NCI-H524 (cell line): ENCODE measurements around the gene RAB36.
"Not testable (repeated sequence)": the region's sequence is repeated elsewhere in the genome, so short reads cannot be mapped to it uniquely, and the experiment has no call there.

Source experiments
- DNase-seq, 2 experiments: peaks; one replicate each; lab custom pipeline; 2025; lab: John Stamatoyannopoulos, UW

Gene RAB36

DNA sequence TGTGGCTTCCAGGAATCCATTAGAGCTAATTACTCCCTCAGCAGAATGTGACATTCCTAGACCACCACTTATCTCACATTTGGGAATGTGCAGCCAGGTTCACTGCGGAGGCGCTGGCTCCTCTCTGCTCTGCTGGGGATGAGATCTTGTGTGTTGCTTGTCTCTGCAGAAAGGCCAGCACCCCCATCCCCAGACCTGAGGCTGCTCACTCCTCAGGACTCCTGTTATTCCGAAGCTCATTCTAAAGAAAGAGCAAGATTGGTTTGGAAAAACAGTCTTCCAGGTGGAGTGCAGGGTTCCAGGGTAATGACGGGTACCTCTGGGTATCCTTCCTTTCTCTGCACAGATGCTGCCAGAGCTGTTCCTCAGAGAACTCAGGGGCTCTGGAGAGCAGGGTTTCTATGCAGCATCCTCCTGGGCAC, 24.3 kb upstream of the RAB36 start:
- no peak for DNase-seq

DNA sequence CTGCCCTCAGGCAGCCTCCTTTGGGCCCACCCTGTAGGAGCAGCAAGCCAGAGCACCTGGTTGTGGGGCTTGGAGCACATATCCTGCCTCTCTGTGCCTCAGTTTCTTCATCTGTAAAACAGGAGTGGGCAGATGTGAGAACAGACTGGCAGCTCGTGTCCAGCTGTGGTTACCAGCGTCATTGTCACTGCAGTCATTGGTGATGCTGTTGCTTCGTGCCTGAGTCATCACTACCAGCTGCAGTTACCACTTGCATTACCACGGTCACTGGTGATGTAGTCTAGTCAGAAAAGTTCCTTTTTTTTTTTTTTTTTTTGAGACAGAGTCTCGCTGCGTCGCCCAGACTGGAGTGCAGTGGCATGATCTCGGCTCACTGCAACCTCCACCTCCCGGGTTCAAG, 23.9 kb upstream of the RAB36 start:
- DNase-seq, result no peak

DNA sequence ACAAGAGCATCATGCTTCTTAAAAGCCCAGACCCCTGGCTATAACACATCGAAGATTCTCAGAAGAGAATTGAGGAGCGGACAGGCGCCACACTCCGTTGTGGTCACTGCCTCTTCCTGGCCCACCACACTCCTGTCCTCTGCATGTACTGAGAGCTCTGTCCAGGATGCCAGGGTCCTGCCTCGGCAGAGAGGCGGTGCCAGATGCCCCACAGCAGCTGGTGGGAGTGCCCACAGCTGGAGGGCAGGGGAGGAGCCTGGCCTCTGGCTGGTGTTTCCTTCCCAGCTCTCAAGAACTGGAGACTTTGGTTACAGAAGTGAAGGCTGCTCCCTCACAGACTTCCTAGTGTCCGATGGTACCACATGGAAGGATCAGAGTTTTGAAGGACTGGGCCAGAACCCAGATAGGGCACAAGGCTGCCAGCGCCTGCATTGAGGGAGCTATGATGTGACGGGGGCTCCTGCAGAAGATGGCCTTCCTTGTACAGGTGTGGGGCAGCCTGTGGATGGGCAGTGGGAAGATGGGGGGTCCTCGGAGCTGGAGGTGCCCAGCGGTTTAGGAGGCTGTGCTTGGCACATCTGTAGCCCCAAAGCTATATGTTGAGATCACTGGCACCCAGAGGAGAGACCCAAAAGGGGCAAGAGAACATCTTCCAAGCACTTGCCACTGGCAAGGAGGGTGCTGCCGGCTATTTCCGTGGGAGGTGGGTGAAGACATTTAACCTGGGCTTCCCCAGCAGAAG, 22.9 kb upstream of the RAB36 start:
- no peak for DNase-seq

DNA sequence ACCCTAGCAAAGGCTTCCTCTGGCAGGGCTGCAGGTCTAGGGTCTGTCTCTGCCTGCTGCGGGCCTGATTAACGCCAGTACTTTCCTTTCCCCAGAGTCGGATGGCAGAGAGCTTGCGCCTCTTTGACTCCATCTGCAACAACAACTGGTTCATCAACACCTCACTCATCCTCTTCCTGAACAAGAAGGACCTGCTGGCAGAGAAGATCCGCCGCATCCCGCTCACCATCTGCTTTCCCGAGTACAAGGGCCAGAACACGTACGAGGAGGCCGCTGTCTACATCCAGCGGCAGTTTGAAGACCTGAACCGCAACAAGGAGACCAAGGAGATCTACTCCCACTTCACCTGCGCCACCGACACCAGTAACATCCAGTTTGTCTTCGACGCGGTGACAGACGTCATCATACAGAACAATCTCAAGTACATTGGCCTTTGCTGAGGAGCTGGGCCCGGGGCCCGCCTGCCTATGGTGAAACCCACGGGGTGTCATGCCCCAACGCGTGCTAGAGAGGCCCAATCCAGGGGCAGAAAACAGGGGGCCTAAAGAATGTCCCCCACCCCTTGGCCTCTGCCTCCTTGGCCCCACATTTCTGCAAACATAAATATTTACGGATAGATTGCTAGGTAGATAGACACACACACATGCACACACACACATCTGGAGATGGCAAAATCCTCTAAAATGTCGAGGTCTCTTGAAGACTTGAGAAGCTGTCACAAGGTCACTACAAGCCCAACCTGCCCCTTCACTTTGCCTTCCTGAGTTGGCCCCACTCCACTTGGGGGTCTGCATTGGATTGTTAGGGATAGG, 22.1 kb upstream of the RAB36 start:
- DNase-seq, result peak; percentile 58 to 84

- DNase-seq, result no peak
Measured at GRCh38 chr22:23123804-23124254, 21.4 kb upstream of the RAB36 start.

GRCh38 chr22:23124611-23125511, 20.4 kb upstream of the RAB36 start:
- no peak for DNase-seq

- no peak for DNase-seq
Measured at GRCh38 chr22:23125512-23126103, 19.7 kb upstream of the RAB36 start.

DNA sequence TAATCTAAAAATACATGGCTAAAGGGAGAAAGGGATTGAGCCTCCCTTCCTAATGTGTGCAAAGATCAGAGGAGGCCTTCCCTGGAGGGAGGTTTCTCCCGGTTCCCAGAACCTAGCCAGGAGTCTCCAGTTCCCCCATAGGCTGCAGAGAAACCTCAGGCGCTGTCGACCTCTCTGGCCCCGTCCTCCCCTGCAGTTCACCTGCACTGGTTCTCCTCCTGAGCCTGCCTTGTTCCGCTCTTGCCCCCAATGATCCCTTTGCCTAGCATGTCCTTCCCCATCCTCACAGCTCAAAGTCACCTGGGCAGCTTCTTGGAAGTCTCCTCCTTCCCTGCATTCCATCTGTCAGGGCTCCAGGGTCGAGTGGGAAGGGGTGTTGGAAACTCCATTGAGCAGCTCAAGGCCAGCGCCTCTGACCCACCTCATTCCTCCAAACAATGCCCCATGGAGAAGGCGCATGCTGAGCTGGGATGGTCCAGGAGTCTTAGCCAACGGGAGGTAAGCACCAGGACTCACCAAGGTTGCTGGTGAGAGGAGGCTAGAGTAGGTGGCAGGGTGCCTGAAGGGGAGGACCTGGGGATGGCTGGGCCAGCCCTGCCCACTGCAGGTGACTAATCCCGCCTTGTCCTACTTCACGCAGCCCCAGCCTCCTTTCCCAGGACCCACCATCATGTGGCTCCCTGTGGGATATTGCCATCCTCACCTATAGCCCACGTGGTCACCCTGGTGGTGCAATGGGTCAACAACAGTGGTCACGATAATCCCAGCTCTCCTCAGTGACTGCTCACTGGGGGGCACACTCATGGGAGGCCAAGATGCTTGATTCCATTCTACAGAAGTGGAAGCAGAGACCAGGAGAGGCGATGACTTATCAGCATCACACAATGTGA, 18.9 kb upstream of the RAB36 start:
- DNase-seq, result no peak

DNA sequence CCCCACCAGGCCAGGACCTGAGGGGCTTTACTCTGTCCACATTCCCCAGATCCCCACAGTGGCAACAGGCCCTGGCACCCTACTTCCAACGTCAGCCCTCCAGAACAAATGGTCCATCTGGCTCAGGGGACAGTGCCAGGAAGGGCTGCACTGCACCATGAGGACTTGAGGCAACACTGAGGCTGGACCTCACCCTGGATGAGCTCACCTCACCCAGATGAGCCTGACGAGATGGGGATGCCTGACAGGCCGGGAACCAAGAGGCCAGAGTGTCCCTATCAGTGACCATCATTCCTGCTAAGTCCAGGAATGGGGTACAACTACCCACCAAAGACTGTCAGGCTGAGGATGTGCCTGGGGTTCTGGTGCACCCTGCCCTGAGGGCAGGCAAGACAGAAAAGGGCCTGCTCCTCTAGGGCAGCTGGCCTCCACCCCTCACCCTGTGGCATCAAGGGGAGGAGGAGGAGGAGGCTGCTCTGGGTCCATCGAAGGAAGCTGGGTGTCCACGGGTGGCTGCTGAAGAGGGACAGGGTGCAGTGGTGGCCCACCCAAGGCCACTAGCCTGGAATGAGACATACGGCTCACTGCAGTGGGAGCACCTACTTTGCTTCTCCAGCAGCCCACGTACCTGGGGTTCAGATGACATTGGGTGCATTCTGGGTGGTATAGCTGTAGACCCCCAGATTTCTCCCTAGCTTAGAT, 18.1 kb upstream of the RAB36 start:
- no peak for DNase-seq

GRCh38 chr22:23127788-23128187, 17.5 kb upstream of the RAB36 start:
- no peak for DNase-seq

- peak; percentile 96 to 99 for DNase-seq
Measured at GRCh38 chr22:23128269-23129108, 16.8 kb upstream of the RAB36 start.

DNA sequence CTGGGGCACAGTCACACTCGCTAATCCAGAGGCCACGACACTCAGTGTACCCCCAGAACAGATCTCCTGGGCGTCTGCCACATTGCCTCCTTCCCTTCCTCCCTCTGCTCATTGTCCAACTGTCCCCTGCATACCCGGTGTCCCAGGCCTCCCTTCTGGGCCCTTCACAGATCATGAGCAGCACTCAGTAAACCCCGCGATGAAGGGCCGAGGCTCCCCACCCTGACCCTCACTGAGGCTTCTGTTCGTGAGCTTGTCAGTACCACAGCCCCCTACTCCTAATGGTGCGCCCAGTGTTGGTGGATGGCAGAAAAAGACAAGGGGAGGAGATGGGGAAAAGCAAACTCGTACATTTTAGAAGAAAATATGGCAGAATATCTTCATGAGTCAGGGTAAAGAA, 16.1 kb upstream of the RAB36 start:
- DNase-seq, result no peak

DNA sequence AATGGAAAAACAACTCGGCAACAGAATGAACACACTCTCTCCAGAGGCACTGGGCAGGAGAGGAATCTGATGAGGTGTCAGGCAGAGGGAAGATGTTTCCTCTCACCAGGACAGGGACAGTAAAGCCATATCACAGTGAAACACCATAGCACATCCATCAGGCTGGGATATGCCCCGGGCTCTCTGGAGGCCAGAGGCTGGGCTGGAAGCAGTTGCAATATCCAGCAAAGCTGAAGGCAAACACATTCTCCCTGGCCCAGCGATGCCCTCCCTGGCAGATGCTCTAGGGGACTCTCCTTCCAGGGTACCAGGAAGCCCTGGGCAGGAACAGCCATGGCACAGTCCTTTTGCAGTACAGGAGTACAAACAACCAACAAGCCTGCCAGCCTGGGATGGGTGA, 14.6 kb upstream of the RAB36 start:
- DNase-seq, result no peak

DNA sequence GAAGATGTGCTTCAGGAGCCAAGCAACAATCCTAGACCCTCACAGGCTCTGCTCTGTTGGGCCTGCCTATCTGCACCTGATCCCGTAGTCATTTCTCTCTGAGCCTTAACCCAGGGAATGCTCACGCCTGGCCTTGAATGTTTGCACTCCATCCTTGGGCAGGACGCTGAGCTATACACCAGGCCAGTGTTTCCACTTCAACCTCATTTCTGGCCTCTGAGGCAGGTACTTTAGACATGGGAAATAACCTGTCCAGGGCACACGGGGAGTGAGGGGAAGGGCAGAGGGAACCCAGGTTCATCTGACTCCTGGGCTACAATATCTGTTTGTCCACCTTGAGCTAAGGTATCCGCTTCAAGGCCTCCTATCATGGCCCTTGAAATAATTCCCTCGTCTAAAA, 13.3 kb upstream of the RAB36 start:
- DNase-seq, result no peak

DNA sequence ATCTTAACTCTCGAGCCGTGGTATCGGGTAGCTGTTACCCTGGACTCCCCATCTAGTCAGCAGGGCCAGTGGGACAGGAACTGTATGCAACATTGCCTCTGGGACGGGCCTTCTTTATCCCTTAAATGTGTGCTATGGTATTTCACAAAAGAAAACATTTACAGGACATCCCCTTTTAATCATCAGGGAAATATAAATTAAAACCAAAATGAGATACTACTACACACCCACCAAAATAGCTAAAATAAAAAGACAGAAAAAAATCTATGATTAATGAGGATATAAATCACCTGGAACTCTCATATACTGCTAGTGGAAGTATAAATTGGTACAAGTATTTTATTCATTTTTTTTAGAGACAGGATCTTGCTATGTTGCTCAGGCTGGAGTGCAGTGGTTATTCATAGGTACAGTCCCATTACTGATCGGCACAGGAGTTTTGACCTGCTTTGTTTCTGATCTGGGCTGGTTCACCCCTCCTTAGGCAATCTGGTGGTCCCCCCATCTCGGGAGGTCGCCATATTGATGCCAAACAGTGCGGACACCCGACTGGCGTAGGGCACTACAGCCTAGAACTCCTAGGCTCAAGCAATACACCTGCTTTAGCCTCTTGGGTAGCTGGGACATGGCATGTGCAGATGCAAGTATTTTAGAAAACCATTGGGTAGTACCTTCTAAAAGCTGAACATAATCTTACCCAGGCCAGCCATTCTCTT, 12.7 kb upstream of the RAB36 start:
- no peak for DNase-seq

GRCh38 chr22:23133922-23134321, 11.4 kb upstream of the RAB36 start:
- no peak for DNase-seq

DNA sequence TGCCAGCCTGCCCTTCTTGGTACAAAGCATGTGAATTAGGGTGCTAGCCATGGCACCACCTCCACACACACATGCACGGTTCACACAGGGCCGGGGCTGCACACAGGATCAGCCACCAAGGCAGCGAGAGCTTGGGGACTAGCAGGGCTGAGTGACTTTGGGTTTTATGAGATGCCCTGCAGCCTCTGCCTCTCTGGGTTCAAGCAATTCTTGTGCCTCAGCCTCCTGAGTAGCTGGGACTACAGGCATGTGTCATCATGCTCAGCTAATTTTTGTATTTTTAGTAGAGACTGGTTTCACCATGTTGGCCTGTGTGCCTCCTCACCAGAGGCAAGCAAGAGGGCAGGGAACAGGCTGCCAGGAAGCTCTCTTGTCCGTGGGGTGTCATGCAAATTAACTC, 8.3 kb upstream of the RAB36 start:
- not testable (repeated sequence) for DNase-seq

- no peak for DNase-seq
Measured at GRCh38 chr22:23137468-23137867, 7.8 kb upstream of the RAB36 start.
